Muscle of arm (tissue), 14 donors: Measurements from ENCODE around the gene PDCD4. TPM values are rescaled to one million over a fixed set of nuclear protein-coding genes. Genes with fewer than 3 reads are reported as not detected.

ENCODE experiments used
- DNase-seq: peaks from one replicate; pipeline ENCODE4 v3.0.0-alpha.2; 2013
- long read RNA-seq, 11 donors: transcript quantifications; one replicate each; lab custom pipeline, GENCODE V29; 2026
- polyA plus RNA-seq, 12 donors: library from polyadenylated mRNA; unstranded; fragments of 120-200 nt; gene quantifications; one replicate each; pipeline ENCODE4 v1.2.1, GENCODE V29; 2013; ENCODE audit not compliant: insufficient read length in 12 of 12

PDCD4 gene
- 1,000 to 10,000 TPM in 1 of 12 donors, 100 to 1,000 TPM in 11; 147 to 2,025 (median 175) TPM for polyA plus RNA-seq
- long read RNA-seq, donor 1, transcript PDCD4-201 (12 exons, 3,602 nt) = major isoform, 16 of 79 reads
- long read RNA-seq, donor 1, partial matches to known transcripts = 60 of 79 reads
- long read RNA-seq, donor 1, other reads (novel, unspliced or antisense) = 0 of 79 reads
- long read RNA-seq, donor 2, transcript PDCD4-201 (12 exons, 3,602 nt) = major isoform, 18 of 41 reads
- long read RNA-seq, donor 2, partial matches to known transcripts = 13 of 41 reads
- long read RNA-seq, donor 2, other reads (novel, unspliced or antisense) = 10 of 41 reads
- long read RNA-seq, donor 3, transcript PDCD4-201 (12 exons, 3,602 nt) = major isoform, 5 of 5 reads
- long read RNA-seq, donor 3, partial matches to known transcripts = 0 of 5 reads
- long read RNA-seq, donor 3, other reads (novel, unspliced or antisense) = 0 of 5 reads
- long read RNA-seq, donor 4, partial matches to known transcripts = 0 of 2 reads
- long read RNA-seq, donor 4, other reads (novel, unspliced or antisense) = 0 of 2 reads
- long read RNA-seq, donor 5 = 0 reads
- long read RNA-seq, donor 6, transcript PDCD4-201 (12 exons, 3,602 nt) = major isoform, 8 of 8 reads
- long read RNA-seq, donor 6, partial matches to known transcripts = 0 of 8 reads
- long read RNA-seq, donor 6, other reads (novel, unspliced or antisense) = 0 of 8 reads
- long read RNA-seq, donor 7, transcript PDCD4-201 (12 exons, 3,602 nt) = major isoform, 5 of 5 reads
- long read RNA-seq, donor 7, partial matches to known transcripts = 0 of 5 reads
- long read RNA-seq, donor 7, other reads (novel, unspliced or antisense) = 0 of 5 reads
- long read RNA-seq, donor 8, transcript PDCD4-201 (12 exons, 3,602 nt) = major isoform, 9 of 9 reads
- long read RNA-seq, donor 8, partial matches to known transcripts = 0 of 9 reads
- long read RNA-seq, donor 8, other reads (novel, unspliced or antisense) = 0 of 9 reads
- long read RNA-seq, donor 9, partial matches to known transcripts = 0 of 2 reads
- long read RNA-seq, donor 9, other reads (novel, unspliced or antisense) = 0 of 2 reads
- long read RNA-seq, donor 10, transcript PDCD4-201 (12 exons, 3,602 nt) = major isoform, 7 of 8 reads
- long read RNA-seq, donor 10, partial matches to known transcripts = 0 of 8 reads
- long read RNA-seq, donor 10, other reads (novel, unspliced or antisense) = 0 of 8 reads
- long read RNA-seq, donor 11, transcript PDCD4-201 (12 exons, 3,602 nt) = major isoform, 7 of 41 reads
- long read RNA-seq, donor 11, partial matches to known transcripts = 13 of 41 reads
- long read RNA-seq, donor 11, other reads (novel, unspliced or antisense) = 20 of 41 reads

DNA sequence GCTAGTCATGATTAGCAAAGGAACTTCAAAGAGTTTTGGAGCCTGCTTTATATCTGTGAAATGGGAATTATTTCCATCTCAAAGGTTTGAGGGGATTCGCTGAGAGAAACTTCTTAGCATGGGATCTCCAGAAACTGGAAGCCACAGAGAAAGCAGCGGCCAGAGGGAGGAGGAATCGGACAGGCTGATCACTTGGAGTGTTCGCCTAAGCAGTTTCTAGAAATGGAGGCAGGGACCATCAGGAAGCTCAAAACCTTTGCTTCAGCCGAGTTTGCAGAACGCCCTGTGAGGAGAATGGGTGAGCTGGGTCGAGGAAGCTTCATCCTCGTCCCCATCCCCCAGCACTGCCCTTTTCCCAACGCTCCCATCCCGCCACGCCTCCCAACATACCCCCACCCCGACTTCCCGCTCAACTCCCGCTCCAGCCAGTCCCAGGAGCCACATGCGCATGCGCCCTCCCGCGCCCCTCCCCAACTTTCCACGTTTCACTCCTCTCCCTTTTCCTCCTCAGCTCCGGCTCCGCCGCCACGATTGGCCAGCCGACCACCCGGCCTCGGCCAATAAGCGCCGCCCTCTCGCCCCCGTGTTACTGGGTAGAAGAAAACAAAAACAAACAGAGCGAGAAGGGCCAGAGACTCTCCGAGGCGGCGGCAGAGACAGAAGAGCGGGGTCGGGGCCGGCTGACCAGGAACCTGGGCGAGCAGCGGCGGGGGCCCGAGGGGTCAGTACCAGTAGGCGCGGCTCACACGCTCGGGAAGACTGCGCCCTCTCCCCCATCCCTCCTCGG, at the start of gene PDCD4:
Gene PDCD4 (plus strand): TSS at position 631 of the 787 bp plus-strand sequence. CDS start 4,100 bp downstream, outside the sequence.
- peak; percentile 100 for DNase-seq

DNA sequence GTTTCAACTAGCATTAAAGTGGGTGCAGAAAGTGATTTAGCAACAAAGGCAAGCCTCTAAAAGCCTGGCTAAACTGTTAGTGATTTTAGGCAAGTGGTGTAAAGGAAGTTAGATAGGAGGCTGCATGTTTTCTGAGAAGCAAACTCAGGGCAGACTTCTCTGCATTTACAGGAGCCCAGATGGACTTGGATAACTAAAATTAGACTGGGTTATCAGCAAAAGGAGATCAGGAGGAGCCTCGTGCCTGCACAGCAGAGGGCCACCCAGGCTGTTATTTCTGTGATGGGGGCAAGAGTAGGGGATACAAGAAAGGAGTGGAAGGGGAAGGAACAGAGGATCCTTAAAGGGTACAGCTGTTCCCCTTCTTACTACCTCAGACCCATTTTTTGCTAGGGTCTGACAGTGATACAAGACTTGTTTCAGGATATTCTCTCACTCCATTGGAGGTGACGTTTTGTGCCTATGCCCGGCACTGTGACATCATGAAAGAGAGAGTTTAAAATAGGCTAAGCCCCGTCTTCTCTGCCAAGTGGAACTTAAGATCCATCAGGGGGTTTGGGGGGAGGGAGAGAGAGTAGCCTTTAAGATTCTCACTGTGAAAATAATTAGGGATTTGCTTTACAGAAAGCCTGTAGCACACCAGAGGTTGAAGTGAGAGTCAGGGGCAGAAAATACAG, 49.6 kb upstream of the PDCD4 start:
- DNase-seq = no peak

DNA sequence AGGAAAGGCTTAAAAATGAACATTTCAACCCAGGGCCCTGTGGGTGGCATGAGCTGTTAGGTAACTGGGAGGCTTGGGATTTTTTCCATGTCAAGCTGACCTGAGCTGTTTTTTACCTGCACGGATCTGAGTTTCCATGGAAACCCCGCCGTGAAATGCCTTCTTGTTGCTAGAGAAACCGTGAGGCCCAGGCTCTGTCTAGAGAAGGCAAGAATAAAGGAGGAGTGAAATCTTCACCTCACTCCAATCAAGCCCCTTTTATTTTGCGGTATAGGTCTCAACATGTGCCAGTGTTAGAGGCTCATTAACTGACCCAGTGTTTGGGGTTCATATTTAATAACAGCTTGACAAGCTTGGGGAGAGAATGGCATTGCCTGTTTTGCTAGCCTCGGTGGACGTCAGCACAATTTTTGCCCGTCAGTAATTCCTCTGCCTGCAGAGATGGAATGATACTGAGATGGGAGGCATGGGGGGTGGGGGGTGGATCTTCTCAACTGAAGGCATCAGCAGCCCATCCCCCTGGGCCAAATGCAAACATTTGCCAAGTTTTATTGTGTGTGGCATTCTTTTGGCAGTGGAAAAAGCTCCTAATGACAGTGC, 48.9 kb upstream of the PDCD4 start:
- no peak for DNase-seq

DNA sequence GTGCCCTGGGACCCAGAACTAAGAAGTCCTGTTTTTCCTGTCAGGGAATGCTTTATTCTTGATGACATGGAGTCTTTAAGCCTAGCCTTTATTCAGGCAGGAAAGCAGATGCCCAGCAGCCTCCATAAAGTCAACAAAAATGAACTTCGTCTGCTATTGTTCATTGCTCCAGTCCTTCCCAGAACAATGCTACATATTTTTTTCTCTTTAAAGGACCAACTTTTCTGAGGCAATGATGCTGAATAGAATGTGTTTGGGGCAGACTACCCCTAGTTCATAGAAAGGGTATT, 47.6 kb upstream of the PDCD4 start:
- DNase-seq = no peak

DNA sequence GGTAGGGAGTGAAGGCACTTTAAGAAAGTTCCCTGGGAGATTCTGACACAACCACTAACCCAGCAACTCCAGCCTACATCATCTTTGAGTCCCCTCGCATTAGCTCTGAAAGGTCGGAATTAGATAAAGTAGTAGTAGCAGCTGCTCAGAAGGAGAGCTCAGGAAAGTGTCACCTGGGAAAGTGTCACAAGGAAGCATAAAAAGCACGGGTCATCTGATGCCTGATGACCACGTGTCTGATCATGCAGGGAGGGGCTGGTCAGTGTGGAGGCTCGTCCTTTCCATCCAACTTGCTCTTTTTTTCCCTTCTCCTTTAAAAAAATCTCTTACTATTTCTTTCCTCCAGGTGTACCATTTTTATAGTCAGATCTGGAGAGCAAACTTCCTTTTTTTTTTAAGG, 47.1 kb upstream of the PDCD4 start:
- DNase-seq = no peak

DNA sequence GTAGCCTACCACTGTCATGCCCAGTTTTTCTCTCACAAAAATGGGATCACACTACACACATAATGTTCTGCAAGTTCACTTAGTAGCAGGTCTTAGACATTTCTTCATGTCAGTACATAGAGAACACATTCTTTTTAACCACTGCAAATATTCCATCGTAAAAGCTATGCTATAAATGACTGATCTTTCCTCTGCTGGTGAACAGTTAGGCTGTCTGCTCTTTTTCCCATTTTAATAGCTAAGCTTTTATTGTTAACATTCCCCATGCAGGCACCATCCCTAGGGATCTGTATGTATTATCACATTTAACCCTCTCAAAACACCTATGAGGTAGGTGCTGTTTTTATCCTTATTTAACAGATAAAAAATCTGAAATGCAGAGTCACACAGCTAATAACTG, 46.2 kb upstream of the PDCD4 start:
- no peak for DNase-seq

DNA sequence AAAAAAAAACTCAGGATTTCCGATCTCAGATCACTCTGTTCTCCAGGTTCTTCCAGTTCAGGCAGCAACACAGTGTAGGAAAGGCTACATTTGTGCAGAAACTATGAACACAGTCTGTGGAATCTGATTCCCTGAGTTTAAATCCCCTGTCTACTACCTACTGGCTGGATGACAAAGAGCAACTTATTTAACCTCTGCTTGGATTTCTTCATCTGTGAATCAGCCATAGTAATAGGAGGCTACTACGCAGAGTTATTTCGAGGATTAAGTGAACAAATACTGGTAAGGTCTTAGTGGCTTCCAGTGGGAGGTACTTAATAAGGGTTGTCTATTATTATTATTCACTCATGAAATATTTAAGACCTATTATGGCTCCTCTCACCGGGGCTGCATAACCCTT, 44.3 kb upstream of the PDCD4 start:
- DNase-seq = no peak

DNA sequence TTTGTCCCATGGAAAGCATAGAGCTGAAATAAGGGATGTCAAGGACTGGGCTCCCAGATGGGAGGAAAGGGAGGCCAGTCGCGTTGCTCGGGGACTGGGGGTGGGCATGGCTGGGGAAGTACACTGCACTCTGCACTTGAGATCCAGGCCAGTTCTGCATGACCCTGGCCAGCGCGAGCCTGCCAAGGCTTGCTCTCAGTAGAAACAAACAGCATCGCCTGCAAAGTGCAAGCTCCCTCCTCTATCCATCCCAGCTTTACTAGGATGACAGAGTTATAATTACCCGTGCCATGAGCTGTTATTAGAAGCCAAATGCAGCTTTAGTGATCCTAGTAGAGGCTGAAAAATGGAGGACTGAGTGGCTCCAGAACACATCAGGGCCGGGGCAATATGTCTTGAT, 43.9 kb upstream of the PDCD4 start:
- no peak for DNase-seq

DNA sequence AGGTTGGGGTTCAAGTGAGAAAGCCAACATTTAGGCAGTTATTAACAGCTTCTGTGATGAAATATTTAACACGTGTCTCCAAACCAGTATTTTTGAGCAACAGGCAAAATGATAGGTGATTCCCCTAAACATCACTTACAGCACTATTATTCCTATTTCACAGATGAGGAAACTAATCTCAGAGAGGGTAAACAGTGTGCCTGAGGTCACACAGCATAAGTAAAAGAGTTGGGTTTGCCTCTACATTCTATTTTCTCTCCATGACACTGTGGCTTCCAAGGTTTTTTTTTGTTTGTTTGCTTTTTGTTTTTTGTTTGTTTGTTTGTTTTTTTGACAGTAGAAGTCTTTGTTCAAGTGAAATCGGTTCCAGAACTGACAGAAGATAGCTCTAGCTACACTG, 43.2 kb upstream of the PDCD4 start:
- DNase-seq = no peak

DNA sequence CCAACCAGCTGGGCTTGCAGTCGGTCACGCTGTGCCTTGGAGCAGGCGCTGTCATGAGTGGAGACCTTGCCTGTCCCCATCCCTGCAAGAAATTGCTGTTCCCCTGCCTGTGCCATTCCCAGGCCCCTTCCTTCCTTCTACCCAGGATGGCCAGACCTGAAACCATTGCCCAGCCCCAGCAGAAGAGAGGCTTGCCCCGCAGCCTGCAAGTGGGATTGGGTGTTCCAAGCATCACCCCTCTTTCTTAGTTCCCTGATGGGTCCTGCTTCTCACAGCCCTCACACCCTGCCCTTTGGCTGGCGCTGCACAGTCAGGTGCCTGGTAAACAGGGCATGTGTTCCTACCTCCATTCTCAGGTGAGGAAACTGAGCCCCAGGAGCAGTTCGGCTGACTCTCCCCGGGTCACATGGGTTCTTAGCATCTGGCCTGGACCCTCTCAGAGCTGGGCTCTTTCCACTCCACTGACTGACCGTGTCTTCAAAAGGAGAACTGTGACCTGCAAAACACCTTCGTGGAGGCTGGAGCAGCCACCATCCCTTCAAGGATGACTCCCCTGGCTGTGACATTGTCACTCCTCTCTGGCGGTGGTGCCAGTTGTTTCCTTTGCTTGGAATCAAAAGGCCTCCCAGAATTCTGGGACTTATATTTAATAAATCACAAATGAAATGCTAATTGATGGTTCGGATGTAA, 41.9 kb upstream of the PDCD4 start:
- DNase-seq = no peak

DNA sequence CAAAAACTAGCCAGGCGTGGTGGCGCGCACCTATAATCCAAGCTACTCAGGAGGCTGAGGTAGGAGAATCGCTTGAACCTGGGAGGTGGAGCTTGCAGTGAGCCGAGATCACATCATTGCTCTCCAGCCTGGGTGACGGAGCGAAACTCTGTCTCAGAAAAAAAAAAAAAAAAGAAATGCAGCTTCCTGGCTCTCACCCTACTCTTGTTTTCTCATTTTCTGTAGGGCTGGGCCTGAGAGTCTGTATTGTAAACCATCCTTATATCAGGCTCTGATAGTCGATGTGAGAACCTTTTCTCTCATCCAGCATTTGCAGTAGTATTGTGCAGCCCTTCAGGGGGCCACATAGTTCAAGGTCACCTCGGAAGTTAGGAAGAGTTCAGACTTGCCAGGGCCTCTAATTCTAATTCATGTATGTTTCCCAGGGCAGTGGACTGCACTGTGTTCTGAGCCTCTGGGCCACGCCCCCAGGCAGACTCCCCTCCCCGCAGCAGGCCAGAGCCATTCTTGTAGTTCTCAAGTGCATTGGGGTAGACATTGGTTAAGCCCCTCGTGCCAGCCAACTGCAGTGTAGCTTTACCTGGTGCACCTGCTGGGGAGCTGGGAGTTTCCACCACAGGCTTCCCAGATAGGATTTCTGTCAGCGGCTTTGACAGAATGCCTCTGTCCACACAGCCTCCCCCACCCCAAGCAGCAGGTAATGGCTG, 38.3 kb upstream of the PDCD4 start:
- DNase-seq = no peak

DNA sequence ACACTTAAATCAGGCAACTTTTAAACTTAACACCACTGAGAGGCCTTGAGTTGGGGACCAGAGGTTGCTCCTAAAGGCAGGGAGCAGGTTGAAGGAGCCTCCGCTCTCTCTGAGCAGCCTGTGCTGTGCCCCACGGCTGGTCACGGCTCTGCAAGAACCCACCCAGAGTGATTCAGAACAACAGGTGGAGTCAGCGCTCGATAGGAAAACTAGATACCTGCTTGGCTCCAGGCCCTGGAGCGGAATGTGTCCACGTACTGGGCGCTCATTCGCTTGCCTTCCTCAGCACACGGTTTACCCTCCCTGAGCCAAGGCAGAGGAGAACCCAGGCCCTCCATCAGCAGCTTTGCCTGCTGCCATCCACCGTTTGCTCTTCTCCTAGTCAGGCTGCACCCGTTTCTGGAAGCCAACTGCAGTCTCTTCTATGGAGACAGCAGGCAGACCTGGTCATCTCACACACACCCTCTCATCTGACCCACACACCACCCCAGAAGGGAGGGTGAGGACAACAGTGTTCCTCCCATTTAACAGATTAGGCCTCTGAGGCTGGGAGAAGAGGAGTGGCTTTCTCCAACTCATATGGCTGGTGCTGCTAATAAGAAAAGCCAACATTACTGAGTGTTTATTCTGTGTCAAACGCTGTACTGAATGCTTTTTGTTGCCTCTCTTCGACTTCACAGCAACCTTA, 37.6 kb upstream of the PDCD4 start:
- DNase-seq = no peak

DNA sequence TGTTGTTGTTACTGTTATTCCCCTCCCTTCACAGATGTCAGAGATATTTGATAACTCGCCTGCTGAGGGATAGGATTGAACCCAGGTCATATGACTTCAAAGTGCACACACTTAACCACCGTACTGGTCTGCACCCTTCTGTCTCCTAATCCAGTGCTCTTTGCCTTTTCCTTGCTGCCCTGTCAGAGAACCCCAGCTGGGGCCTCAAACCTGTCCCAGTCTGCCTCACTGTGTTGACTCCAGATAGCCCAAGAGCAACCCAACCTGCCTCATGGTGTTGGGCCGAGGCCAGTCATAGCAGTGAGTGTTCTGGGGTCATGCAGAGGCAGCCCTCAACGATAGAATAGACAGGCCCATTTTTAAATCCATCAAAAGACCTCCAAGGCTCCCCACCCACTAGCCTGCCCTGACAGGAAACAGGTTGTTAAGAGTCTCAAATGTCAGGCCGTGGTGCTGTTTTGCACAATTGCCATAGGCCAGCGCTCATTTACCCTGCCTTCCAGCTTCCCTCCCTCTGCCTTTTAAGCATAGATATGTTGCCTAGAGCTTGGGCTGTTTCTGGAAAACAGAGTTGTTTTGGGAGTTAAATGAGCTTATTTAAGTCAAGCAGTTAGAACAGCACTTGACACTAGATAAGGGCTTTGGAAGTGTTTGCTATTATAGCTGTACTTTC, 37.0 kb upstream of the PDCD4 start:
- DNase-seq = peak; percentile 72

DNA sequence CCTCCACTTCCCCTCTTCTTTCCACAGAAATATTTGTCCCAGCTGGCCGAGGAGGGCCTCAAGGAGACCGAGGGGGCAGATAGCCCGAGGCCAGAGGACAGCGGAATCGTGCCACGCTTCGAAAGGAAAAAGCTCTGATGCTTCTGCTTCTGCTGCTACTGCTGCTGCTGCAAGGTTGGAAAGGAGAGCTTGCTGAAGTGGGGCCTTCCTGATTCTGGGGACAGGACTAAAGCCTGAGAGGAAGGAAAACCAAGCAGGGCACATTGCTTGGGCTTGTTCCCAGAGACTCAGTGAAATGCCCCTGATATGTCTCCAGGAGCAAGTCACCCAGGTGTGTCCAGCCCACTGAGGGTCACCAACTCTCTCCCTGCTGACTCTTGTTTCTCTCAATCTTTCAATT, 35.9 kb upstream of the PDCD4 start:
- no peak for DNase-seq

DNA sequence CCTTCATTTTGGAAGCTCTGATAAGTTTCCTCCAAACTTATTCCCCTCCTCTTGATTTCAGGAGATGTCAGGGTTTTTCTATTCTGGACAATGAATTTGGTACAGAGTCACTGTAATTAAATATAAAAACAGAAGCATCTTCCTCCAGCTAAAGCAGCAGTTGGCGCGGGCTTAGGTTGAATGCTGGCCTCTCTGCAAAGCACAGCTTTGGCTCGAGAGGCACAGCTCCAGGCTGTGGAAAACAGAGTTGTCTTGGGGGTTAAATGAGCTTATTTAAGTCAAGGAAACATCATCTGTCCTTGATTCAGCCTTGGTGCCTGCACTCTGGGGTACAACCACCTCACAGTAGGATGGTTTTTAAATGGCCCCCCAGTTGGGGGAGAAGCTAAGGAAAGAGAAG, 35.0 kb upstream of the PDCD4 start:
- DNase-seq = no peak

DNA sequence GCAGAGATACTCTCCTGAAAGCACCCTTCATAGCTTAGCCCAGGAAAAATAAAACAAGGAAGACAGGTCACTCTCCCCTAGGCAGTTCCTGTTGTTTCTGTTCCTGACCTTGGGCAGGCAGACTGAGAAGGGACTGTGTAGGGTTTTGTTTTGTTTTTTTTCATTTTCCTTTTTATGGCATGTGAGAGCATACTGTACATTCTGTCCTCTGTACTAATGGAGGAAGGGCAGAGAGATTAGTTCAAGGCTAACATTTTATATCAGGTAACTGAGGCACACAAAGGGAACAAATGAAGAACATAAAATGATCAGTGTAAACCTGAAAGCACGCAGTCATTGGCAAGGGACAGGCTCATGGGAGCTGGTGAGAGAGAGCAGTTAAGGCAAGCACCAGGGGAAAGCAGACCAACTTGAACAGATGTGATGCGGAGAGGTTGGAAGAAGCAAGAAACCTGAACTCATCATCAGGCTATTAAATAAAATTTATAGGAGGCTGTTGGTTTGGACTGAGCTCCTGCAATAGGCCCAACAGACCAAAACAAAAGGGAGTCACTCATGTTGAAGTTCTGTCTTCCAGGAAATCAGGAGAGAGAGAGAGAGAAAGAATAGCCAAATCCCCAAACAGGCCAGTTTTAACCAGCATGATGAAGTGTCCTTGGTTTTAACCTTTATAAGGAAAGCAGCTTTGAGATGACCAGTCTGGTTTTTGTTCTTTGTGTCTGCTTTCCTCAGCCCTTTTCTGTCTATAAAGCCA, 34.1 kb upstream of the PDCD4 start:
- DNase-seq = no peak
